ENCODE data around the gene PARVG. TPM values are rescaled to one million over a fixed set of nuclear protein-coding genes. Genes with fewer than 3 reads are reported as not detected.

The PARVG gene
- total and polyA plus RNA-seq, 9 donors: 2.9 to 14.1 (median 4.1) TPM

DNA sequence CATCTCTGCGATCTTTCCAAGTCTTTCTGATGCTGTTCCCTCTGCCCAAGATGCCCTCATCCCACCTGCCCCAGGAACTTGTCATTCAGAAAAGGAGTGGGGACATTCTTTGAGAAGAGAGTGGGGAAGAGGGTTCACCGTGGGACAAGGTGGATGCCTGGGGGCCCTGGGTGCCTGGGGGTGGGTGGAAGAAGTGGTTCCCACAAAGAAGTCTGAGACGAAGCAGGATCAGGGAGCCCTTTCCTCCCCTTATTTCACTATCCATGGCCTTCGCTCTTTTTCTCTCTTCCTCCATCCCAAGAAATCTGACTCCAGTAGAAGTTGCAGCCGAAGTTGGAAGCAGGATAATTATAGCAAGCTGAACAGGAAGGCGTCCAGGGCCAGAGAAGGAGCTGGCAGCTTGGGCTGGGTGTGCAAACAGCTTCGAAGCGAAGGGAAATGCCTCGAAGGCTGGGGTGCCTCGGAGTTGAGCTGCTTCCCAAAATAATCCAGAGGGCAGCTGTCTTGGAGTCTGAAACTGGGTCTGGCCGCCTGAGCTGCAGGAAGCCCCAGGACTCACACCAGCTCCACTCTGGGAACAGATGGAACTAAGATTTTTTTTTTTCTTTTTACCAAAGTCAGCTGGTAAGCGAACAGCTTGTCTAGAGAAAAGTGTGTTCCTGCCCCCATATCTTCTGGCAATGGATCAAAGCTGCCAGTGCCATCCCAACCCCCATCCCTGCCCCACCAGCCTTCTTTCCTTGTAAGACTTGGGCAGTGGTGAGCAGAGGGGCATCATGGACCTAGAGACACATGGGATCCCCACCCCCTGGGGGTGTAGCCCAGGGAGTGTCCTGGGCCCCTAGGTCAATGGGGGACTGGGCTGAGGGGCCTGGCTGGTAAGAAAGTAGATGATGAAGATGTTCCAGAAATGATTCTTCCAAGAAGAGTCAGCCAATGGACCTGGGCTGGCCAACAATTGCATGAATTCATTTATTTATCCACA is 31.5 kb downstream of the PARVG start:
- Histone ChIP-seq H3K27me3 (no peaks in the 10 kb centered on the region), H3K9me3 (no peaks in the 10 kb centered on the region), H3K27ac (no peak overlapping the region), H3K4me1 (ENCODE audit: insufficient read depth) (no peaks in the 10 kb centered on the region), H3K4me3 (no peak overlapping the region), H3K36me3 (no peaks in the 10 kb centered on the region)
- TF ChIP-seq, protein P1, sequence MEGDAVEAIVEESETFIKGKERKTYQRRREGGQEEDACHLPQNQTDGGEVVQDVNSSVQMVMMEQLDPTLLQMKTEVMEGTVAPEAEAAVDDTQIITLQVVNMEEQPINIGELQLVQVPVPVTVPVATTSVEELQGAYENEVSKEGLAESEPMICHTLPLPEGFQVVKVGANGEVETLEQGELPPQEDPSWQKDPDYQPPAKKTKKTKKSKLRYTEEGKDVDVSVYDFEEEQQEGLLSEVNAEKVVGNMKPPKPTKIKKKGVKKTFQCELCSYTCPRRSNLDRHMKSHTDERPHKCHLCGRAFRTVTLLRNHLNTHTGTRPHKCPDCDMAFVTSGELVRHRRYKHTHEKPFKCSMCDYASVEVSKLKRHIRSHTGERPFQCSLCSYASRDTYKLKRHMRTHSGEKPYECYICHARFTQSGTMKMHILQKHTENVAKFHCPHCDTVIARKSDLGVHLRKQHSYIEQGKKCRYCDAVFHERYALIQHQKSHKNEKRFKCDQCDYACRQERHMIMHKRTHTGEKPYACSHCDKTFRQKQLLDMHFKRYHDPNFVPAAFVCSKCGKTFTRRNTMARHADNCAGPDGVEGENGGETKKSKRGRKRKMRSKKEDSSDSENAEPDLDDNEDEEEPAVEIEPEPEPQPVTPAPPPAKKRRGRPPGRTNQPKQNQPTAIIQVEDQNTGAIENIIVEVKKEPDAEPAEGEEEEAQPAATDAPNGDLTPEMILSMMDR (IDR thresholded peaks at IDR 0.05): no peak
- no peak for TF ChIP-seq EP300 (IDR thresholded peaks at IDR 0.05)
- TF ChIP-seq POLR2A (IDR thresholded peaks at IDR 0.05): no peak
- intact Hi-C loops (cut with DNase I): no loop called here
- WGBS, 3 donors: 14 to 22% (median 18%) methylated on average over 12 of the region's 12 CpGs
- DNase-seq: peak in 1 of 5 donors; percentile 9

DNA sequence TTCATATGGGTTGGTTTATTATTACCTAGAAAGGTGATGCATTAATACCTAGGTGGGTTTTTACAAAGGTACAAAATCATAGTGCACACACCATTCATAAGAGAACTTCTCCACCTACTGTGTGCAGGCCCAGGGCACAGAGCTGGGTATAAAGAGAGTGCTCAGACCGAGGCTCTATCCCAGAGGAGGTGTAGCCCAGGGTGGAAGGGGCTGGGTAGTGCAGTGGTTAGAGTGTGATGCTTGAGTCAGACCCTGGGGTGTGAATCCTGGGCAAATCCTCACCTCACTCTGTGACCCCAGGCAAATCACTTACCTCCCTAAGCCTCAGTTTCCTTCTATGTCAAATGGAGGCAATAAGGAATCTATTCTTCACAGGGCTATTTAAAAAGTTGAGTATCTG is 32.2 kb downstream of the PARVG start:
- WGBS, 3 donors: 92 to 100% (median 98%) methylated on average over 1 of the region's 1 CpG
- Histone ChIP-seq H3K9me3 (no peaks in the 10 kb centered on the region), H3K27ac (no peak overlapping the region), H3K27me3 (no peaks in the 10 kb centered on the region), H3K4me1 (ENCODE audit: insufficient read depth) (no peaks in the 10 kb centered on the region), H3K36me3 (no peaks in the 10 kb centered on the region), H3K4me3 (no peak overlapping the region)
- DNase-seq: peak in 1 of 5 donors; percentile 2
- intact Hi-C loops (cut with DNase I): no loop called here
- TF ChIP-seq EP300 (IDR thresholded peaks at IDR 0.05): no peak
- TF ChIP-seq, protein P1 (IDR thresholded peaks at IDR 0.05): no peak
- no peak for TF ChIP-seq POLR2A (IDR thresholded peaks at IDR 0.05)

DNA sequence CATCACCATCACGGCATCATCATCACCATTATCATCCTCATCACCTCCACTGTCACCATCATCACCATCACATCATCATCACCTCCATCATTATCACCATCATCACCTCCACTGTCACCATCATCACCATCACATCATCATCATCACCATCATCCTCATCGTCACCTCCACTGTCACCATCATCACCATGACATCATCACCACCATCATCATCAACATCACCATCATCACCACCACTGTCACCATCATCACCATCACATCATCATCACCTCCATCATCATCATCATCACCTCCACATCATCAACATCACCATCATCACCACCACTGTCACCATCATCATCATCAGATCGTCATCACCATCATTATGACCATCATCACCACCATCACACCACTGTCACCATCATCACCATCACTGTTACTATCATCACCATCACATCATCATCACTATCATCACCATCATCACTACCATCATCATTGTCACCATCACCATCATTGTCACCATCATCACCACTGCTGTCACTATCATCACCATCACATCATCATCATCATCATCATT is 32.8 kb downstream of the PARVG start:
- no peak for DNase-seq
- H3K27me3 ChIP-seq: no peaks in the 10 kb centered on the region
- intact Hi-C loops (cut with DNase I): no loop called here
- H3K36me3 ChIP-seq: no peaks in the 10 kb centered on the region
- no peak overlapping the region for H3K27ac ChIP-seq
- TF ChIP-seq, protein P1 (IDR thresholded peaks at IDR 0.05): no peak
- TF ChIP-seq EP300 (IDR thresholded peaks at IDR 0.05): no peak
- no peak for TF ChIP-seq POLR2A (IDR thresholded peaks at IDR 0.05)
- WGBS, 3 donors: 89 to 96% (median 90%) methylated on average over 3 of the region's 3 CpGs
- no peaks in the 10 kb centered on the region for H3K4me1 ChIP-seq (ENCODE audit: insufficient read depth)
- no peak overlapping the region for H3K4me3 ChIP-seq
- no peaks in the 10 kb centered on the region for H3K9me3 ChIP-seq

DNA sequence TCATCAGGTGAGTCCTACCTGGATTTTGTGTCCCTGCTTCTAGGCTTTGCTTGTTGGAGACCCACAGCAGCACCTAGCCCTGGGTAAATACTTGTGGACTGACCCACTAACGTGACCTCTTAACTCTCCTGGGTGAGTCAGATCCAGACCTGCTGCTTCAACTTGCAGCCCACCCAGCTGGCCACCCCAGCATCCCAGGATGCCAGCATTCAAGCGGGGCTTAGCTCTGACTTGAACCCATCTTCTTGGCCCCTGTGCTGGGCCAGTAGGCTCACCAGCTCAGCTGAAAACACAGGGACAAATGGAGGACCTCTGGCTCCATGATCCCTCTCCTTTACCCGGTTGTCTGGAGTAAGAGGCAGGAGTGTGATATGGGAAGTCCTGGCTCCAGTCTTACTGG is 33.5 kb downstream of the PARVG start:
- 92 to 96% (median 94%) methylated on average over 3 of the region's 3 CpGs for WGBS, 3 donors
- no peaks in the 10 kb centered on the region for H3K9me3 ChIP-seq
- H3K36me3 ChIP-seq: no peaks in the 10 kb centered on the region
- H3K4me1 ChIP-seq (ENCODE audit: insufficient read depth): no peaks in the 10 kb centered on the region
- TF ChIP-seq EP300 (IDR thresholded peaks at IDR 0.05): no peak
- TF ChIP-seq, protein P1 (IDR thresholded peaks at IDR 0.05): no peak
- TF ChIP-seq POLR2A (IDR thresholded peaks at IDR 0.05): no peak
- peak in 1 of 5 donors; percentile 3 for DNase-seq
- no peak overlapping the region for H3K27ac ChIP-seq
- intact Hi-C loops (cut with DNase I): no loop called here
- H3K27me3 ChIP-seq: no peaks in the 10 kb centered on the region
- no peak overlapping the region for H3K4me3 ChIP-seq
